HEK293 (cell line): ENCODE results near the gene RNF40.

ENCODE experiments used
- CTCF ChIA-PET: fragments of 350-600 bp; formaldehyde crosslinking; extraction: SDS; loops from one replicate; lab custom pipeline; 2021; ENCODE audit warnings: antibody characterized with exemption; lab: Yijun Ruan, JAX
- POLR2A ChIA-PET: fragments of 300-600 bp; formaldehyde crosslinking; extraction: SDS; loops from one replicate; lab custom pipeline; 2020; ENCODE audit warnings: antibody characterized with exemption, inconsistent platforms; lab: Yijun Ruan, JAX
- H3K27ac ChIP-seq: fragments of 200-500 bp; sonication (Bioruptor generic); 2 replicates; pipeline ENCODE4 v1.5.1; 2014; ENCODE audit warnings: low read depth, low read length, control low read depth, inconsistent platforms; ENCODE audit errors: extremely low read depth
- H3K36me3 ChIP-seq, 2 experiments: fragments of 200-500 bp in 1 of 2; sonication (Bioruptor generic) in 1 of 2; 1 replicate in 1 of 2; 2 replicates in 1 of 2; pipeline ENCODE4 v1.5.1; 2014 to 2017; ENCODE audit warnings: inconsistent platforms in 2 of 2, low read length in 2 of 2; ENCODE audit not compliant: control insufficient read depth in 2 of 2, insufficient read depth in 1 of 2
- H3K4me1 ChIP-seq: fragments of 200-500 bp; sonication (Bioruptor generic); 2 replicates; pipeline ENCODE4 v1.5.1; 2014; ENCODE audit warnings: mild to moderate bottlenecking, low read length, inconsistent platforms; ENCODE audit not compliant: control insufficient read depth, insufficient read depth
- H3K4me3 ChIP-seq: 2 replicates; pipeline ENCODE4 v1.5.1; 2011; ENCODE audit warnings: low read depth, mild to moderate bottlenecking, control low read depth, low read length, moderate library complexity
- H3K9me3 ChIP-seq: fragments of 200-500 bp; sonication (Bioruptor generic); 2 replicates; pipeline ENCODE4 v1.5.1; 2014; ENCODE audit warnings: low read depth, low read length, inconsistent platforms; ENCODE audit not compliant: control insufficient read depth, insufficient read depth
- GLIS1 ChIP-seq: fragments of 450-650 bp; formaldehyde crosslinking; IDR thresholded peaks from 2 replicates; pipeline ENCODE4 v1.5.1; 2016; ENCODE audit warnings: missing biosample characterization, missing genetic modification characterization
- GLIS2 ChIP-seq: fragments of 450-650 bp; formaldehyde crosslinking; IDR thresholded peaks from 2 replicates; pipeline ENCODE4 v1.5.1; 2016; ENCODE audit warnings: missing biosample characterization, missing genetic modification characterization
- IKZF3 ChIP-seq: fragments of 450-650 bp; IDR thresholded peaks from 2 replicates; pipeline ENCODE4 v1.5.0; 2018; ENCODE audit warnings: missing biosample characterization, mild to moderate bottlenecking, missing genetic modification characterization, moderate library complexity
- SP7 ChIP-seq: fragments of 450-650 bp; formaldehyde crosslinking; IDR thresholded peaks from 2 replicates; pipeline ENCODE4 v1.5.1; 2016; ENCODE audit warnings: missing biosample characterization, missing genetic modification characterization
- ZEB2 ChIP-seq: fragments of 450-650 bp; formaldehyde crosslinking; IDR thresholded peaks from 2 replicates; pipeline ENCODE4 v1.5.1; 2016; ENCODE audit warnings: missing biosample characterization, missing genetic modification characterization
- ZFP69B ChIP-seq: fragments of 450-650 bp; formaldehyde crosslinking; IDR thresholded peaks from 2 replicates; pipeline ENCODE4 v1.5.1; 2016; ENCODE audit warnings: missing biosample characterization, missing genetic modification characterization
- ZNF341 ChIP-seq: fragments of 450-650 bp; formaldehyde crosslinking; IDR thresholded peaks from 2 replicates; pipeline ENCODE4; 2016; ENCODE audit warnings: low read depth, missing biosample characterization, missing genetic modification characterization
- ZNF473 ChIP-seq: fragments of 450-650 bp; formaldehyde crosslinking; IDR thresholded peaks from 2 replicates; pipeline ENCODE4 v1.5.1; 2017; ENCODE audit warnings: missing biosample characterization, missing genetic modification characterization
- ZNF558 ChIP-seq: fragments of 450-650 bp; formaldehyde crosslinking; IDR thresholded peaks from 2 replicates; pipeline ENCODE4 v1.5.1; 2016; ENCODE audit warnings: missing biosample characterization, missing genetic modification characterization
- ZNF658 ChIP-seq: fragments of 450-650 bp; formaldehyde crosslinking; IDR thresholded peaks from 2 replicates; pipeline ENCODE4; 2016; ENCODE audit warnings: missing biosample characterization, missing genetic modification characterization
- TF ChIP-seq, protein P1 (sequence below): fragments of 450-650 bp; formaldehyde crosslinking; IDR thresholded peaks from 2 replicates; pipeline ENCODE4 v1.5.1; 2016; ENCODE audit warnings: missing biosample characterization, missing genetic modification characterization
- TF ChIP-seq, protein P2 (sequence below): fragments of 450-650 bp; formaldehyde crosslinking; IDR thresholded peaks from 2 replicates; pipeline ENCODE4 v1.5.1; 2016; ENCODE audit warnings: missing biosample characterization, missing genetic modification characterization
- TF ChIP-seq, protein P3 (sequence below): sonication (generic); formaldehyde crosslinking; IDR thresholded peaks from 2 replicates; pipeline ENCODE4 v1.8.1; 2022; ENCODE audit warnings: mild to moderate bottlenecking, moderate library complexity, missing genetic modification reagents
- TF ChIP-seq, protein P4 (sequence below): fragments of 450-650 bp; formaldehyde crosslinking; IDR thresholded peaks from 2 replicates; pipeline ENCODE4 v1.5.1; 2017; ENCODE audit warnings: missing biosample characterization, mild to moderate bottlenecking, missing genetic modification characterization, moderate library complexity

The RNF40 gene

DNA sequence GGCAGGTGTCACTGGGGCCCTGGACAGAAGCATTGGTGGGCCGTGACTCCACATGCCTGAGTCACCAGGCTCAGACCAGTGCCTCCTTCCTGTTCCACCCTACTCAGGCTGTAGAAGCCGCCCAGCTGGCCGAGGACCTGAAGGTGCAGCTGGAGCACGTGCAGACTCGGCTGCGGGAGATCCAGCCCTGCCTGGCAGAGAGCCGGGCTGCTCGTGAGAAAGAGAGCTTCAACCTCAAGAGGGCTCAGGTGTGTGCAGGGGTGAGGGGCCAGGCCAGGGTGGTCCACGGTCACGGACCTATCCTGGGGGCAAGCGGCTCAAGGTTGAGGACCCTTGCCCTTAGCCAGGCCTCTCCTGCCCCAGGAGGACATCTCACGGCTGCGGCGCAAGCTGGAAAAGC is 9.6 kb downstream of the RNF40 start (continued):
- TF ChIP-seq, protein P1, sequence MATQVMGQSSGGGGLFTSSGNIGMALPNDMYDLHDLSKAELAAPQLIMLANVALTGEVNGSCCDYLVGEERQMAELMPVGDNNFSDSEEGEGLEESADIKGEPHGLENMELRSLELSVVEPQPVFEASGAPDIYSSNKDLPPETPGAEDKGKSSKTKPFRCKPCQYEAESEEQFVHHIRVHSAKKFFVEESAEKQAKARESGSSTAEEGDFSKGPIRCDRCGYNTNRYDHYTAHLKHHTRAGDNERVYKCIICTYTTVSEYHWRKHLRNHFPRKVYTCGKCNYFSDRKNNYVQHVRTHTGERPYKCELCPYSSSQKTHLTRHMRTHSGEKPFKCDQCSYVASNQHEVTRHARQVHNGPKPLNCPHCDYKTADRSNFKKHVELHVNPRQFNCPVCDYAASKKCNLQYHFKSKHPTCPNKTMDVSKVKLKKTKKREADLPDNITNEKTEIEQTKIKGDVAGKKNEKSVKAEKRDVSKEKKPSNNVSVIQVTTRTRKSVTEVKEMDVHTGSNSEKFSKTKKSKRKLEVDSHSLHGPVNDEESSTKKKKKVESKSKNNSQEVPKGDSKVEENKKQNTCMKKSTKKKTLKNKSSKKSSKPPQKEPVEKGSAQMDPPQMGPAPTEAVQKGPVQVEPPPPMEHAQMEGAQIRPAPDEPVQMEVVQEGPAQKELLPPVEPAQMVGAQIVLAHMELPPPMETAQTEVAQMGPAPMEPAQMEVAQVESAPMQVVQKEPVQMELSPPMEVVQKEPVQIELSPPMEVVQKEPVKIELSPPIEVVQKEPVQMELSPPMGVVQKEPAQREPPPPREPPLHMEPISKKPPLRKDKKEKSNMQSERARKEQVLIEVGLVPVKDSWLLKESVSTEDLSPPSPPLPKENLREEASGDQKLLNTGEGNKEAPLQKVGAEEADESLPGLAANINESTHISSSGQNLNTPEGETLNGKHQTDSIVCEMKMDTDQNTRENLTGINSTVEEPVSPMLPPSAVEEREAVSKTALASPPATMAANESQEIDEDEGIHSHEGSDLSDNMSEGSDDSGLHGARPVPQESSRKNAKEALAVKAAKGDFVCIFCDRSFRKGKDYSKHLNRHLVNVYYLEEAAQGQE (tag by site-specific recombination) = no peak

DNA sequence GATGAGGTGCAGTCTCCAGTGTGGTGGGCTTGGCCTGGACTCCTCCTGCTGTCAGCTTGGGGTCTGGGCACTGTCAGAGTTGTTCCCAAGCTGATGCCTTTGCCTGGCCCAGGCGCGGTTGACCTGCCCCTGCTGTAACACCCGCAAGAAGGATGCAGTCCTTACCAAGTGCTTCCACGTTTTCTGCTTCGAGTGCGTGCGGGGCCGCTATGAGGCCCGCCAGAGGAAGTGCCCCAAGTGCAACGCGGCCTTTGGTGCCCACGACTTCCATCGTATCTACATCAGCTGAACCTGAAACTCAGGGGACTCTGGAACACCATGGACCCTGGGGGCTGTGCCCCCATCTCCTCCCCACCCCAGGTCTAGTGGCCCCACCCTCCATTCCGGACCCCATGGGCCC is 11.7 kb downstream of the RNF40 start:
- Histone ChIP-seq H3K36me3 (peaks cover 10 to 67% of the 10 kb centered on the region in 2 experiments; a peak in 2 of 3 replicates), H3K4me1 (no peaks in the 10 kb centered on the region; the same call in 1 of the 2 replicates), H3K9me3 (no peaks in the 10 kb centered on the region), H3K27ac (no peak overlapping the region), H3K4me3 (no peak overlapping the region)
- TF ChIP-seq, protein P2, sequence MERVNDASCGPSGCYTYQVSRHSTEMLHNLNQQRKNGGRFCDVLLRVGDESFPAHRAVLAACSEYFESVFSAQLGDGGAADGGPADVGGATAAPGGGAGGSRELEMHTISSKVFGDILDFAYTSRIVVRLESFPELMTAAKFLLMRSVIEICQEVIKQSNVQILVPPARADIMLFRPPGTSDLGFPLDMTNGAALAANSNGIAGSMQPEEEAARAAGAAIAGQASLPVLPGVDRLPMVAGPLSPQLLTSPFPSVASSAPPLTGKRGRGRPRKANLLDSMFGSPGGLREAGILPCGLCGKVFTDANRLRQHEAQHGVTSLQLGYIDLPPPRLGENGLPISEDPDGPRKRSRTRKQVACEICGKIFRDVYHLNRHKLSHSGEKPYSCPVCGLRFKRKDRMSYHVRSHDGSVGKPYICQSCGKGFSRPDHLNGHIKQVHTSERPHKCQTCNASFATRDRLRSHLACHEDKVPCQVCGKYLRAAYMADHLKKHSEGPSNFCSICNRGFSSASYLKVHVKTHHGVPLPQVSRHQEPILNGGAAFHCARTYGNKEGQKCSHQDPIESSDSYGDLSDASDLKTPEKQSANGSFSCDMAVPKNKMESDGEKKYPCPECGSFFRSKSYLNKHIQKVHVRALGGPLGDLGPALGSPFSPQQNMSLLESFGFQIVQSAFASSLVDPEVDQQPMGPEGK (tag by site-specific recombination) = 0 out of 2 replicates have a peak, but pooled peaks have one; percentile 38
- TF ChIP-seq ZNF473 = no peak
- ChIA-PET POLR2A (interaction anchor here (2.2 to 2.6 kb wide), 4 partner anchors 10 to 25 kb away, joined by 8 to 34 read pairs (median 20); partner anchors contain the start of gene PHKG2), CTCF (interaction anchor here (0.5 to 0.6 kb wide), 2 partner anchors 80 to 292 kb away, joined by 3 to 5 read pairs; no protein-coding TSS in a partner anchor)

DNA sequence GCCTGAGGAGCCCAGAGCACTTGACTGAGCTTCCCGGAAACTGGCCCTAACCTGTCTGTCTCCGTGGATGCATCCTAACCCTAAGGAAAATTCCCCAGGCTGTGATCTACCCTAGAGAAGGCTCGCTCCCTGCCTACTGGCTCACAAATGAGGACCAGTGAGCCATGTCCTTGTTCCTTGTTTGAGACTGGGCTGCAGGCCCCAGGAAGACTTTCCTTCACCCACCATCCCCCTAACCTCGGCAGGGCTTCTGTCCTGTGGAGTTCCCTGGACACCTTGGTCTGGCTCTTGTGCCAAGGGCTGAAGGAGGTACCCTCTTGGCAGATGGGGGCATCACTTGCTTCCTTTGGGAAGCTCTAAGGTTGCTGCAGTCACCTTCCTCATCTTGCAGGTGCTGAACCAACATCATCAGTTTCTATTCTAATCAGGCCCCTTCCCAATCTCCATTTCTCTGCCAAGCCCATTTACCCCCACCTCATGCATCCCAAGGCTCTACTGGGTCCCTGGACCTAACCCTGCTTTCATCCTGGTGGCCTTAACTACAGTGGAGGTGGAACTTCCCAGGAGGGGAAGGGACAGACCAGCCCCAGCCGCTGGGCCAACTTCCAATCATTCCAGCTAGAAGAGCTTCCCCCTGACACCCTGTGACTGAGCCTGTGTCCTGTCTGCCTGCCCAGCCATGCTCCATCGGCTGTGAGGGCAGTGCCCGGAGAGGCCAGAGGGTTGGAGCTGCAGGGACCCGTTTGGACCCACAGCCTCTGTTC is 12.4 kb downstream of the RNF40 start:
- POLR2A ChIA-PET = interaction anchor here (0.6 to 2.6 kb wide), 20 partner anchors 8 to 707 kb away, joined by 3 to 34 read pairs (median 6); partner anchors contain the start of genes FBXL19, PHKG2, PRR14 and ZNF629
- H3K36me3 ChIP-seq = peaks cover 8 to 62% of the 10 kb centered on the region in 2 experiments; a peak in 2 of 3 replicates
- H3K9me3 ChIP-seq = no peaks in the 10 kb centered on the region
- CTCF ChIA-PET = interaction anchor here (0.7 to 1.1 kb wide), 2 partner anchors 127 to 249 kb away, joined by 3 to 7 read pairs; no protein-coding TSS in a partner anchor
- no peaks in the 10 kb centered on the region; the same call in 1 of the 2 replicates for H3K4me1 ChIP-seq
- H3K4me3 ChIP-seq = peak overlapping the region; percentile 76; the same call in 1 of the 2 replicates
- peak overlapping the region; percentile 92; the same call in 1 of the 2 replicates for H3K27ac ChIP-seq
- TF ChIP-seq GLIS2 (tag by site-specific recombination) (peak; percentile 44), ZFP69B (tag by site-specific recombination) (no peak), GLIS1 (tag by site-specific recombination) (peak; percentile 60), ZNF558 (tag by site-specific recombination) (no peak), IKZF3 (tag by site-specific recombination) (peak; percentile 48; the same call in 1 of the 2 replicates), ZNF658 (tag by site-specific recombination) (no peak), ZNF341 (0 out of 2 replicates have a peak, but pooled peaks have one; percentile 27), ZEB2 (tag by site-specific recombination) (no peak), SP7 (tag by site-specific recombination) (no peak)
- TF ChIP-seq, protein P3, sequence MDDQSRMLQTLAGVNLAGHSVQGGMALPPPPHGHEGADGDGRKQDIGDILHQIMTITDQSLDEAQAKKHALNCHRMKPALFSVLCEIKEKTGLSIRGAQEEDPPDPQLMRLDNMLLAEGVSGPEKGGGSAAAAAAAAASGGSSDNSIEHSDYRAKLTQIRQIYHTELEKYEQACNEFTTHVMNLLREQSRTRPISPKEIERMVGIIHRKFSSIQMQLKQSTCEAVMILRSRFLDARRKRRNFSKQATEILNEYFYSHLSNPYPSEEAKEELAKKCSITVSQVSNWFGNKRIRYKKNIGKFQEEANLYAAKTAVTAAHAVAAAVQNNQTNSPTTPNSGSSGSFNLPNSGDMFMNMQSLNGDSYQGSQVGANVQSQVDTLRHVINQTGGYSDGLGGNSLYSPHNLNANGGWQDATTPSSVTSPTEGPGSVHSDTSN = no peak
- TF ChIP-seq, protein P4, sequence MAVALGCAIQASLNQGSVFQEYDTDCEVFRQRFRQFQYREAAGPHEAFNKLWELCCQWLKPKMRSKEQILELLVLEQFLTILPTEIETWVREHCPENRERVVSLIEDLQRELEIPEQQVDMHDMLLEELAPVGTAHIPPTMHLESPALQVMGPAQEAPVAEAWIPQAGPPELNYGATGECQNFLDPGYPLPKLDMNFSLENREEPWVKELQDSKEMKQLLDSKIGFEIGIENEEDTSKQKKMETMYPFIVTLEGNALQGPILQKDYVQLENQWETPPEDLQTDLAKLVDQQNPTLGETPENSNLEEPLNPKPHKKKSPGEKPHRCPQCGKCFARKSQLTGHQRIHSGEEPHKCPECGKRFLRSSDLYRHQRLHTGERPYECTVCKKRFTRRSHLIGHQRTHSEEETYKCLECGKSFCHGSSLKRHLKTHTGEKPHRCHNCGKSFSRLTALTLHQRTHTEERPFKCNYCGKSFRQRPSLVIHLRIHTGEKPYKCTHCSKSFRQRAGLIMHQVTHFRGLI = 0 out of 2 replicates have a peak, but pooled peaks have one; percentile 7
